CD4-positive, alpha-beta T cell (primary cell): ENCODE results near the gene PKD1L1. TPM values are rescaled to one million over a fixed set of nuclear protein-coding genes. Genes with fewer than 3 reads are reported as not detected.

Experiments
- ATAC-seq: fragments of 200-7000 bp; cut with Tn5 transposase; one replicate; pipeline ENCODE4 v1.10.0; 2022; ENCODE audit warnings: mild to moderate bottlenecking; ENCODE audit not compliant: poor library complexity
- CTCF ChIA-PET: fragments of 350-600 bp; sonication (Branson Sonifier 250); formaldehyde crosslinking; loops from one replicate; lab custom pipeline; 2021; ENCODE audit warnings: antibody characterized with exemption, inconsistent platforms; lab: Charles Lee
- POLR2A ChIA-PET: fragments of 350-600 bp; sonication (Branson Sonifier 250); formaldehyde crosslinking; loops from one replicate; lab custom pipeline; 2021; ENCODE audit warnings: antibody characterized with exemption, inconsistent platforms; lab: Charles Lee
- DNase-seq, 14 experiments: peaks; one replicate each; pipeline ENCODE4 v3.0.0-alpha.2; 2013 to 2020; ENCODE audit warnings: mixed read lengths in 2 of 14
- H3K27ac ChIP-seq, 2 donors: one replicate each; pipeline versions ENCODE4 v1.5.1 to v1.7.0; 2013; ENCODE audit warnings: low read length in 2 of 2, low read depth in 1 of 2, mild to moderate bottlenecking in 1 of 2
- H3K27me3 ChIP-seq, 2 experiments: 1 replicate in 1 of 2; 2 replicates in 1 of 2; pipeline versions ENCODE4 v1.6.1 to v1.7.0; 2013; ENCODE audit warnings: low read length in 2 of 2, control low read depth in 1 of 2, mild to moderate bottlenecking in 1 of 2, moderate library complexity in 1 of 2; ENCODE audit not compliant: insufficient read depth in 2 of 2, control insufficient read depth in 1 of 2
- H3K36me3 ChIP-seq: one replicate; pipeline ENCODE4 v1.6.1; 2013; ENCODE audit warnings: low read length, control low read depth; ENCODE audit not compliant: insufficient read depth
- H3K4me1 ChIP-seq: one replicate; pipeline ENCODE4 v1.6.1; 2013; ENCODE audit warnings: low read length, control low read depth; ENCODE audit not compliant: insufficient read depth
- H3K4me3 ChIP-seq: one replicate; pipeline ENCODE4 v1.5.1; 2013; ENCODE audit warnings: mild to moderate bottlenecking, low read length, moderate library complexity
- H3K9me3 ChIP-seq, 2 experiments: 1 replicate in 1 of 2; 2 replicates in 1 of 2; pipeline versions ENCODE4 v1.6.1 to v1.7.0; 2013; ENCODE audit warnings: low read length in 2 of 2, mild to moderate bottlenecking in 2 of 2, control low read depth in 1 of 2, moderate library complexity in 1 of 2; ENCODE audit not compliant: control insufficient read depth in 1 of 2, insufficient read depth in 1 of 2
- H3K27ac Mint-ChIP-seq: one replicate; pipeline ENCODE4 v1.8.0; 2020; ENCODE audit warnings: mixed read lengths
- H3K27me3 Mint-ChIP-seq: one replicate; pipeline ENCODE4 v1.8.0; 2021; ENCODE audit warnings: mixed read lengths
- H3K36me3 Mint-ChIP-seq: one replicate; pipeline ENCODE4 v1.8.0; 2021; ENCODE audit warnings: low read depth, mixed read lengths
- H3K4me1 Mint-ChIP-seq: one replicate; pipeline ENCODE4 v1.8.0; 2021; ENCODE audit warnings: low read depth, mixed read lengths
- H3K4me3 Mint-ChIP-seq: one replicate; pipeline ENCODE4 v1.8.0; 2020; ENCODE audit warnings: mild to moderate bottlenecking, mixed read lengths
- H3K9me3 Mint-ChIP-seq: one replicate; pipeline ENCODE4 v1.8.0; 2020; ENCODE audit warnings: mixed read lengths
- intact Hi-C, 2 experiments: fragments of 100-400 bp; cut with DNase I in 1 of 2; cut with micrococcal nuclease in 1 of 2; formaldehyde crosslinking; loops; one replicate each; pipeline versions ENCODE4 v1.15.1 to v1.9.0; 2023 to 2025; cut with DNase I, micrococcal nuclease
- total RNA-seq, 174 experiments: library from RNA in 2 of 174; stranded (reverse) in 2 of 174; gene quantifications; one replicate each; pipeline ENCODE4 v1.2.3 and lab custom pipeline; 2021 to 2026
- TF ChIP-seq, protein P1 (sequence below): fragments of 200-600 bp; IDR thresholded peaks from one replicate; pipeline ENCODE4 v1.8.0; 2022; ENCODE audit warnings: antibody characterized with exemption, mild to moderate bottlenecking

The PKD1L1 gene
- total RNA-seq, 2 experiments from 2014 or later = 0.20 to 0.25 TPM

DNA sequence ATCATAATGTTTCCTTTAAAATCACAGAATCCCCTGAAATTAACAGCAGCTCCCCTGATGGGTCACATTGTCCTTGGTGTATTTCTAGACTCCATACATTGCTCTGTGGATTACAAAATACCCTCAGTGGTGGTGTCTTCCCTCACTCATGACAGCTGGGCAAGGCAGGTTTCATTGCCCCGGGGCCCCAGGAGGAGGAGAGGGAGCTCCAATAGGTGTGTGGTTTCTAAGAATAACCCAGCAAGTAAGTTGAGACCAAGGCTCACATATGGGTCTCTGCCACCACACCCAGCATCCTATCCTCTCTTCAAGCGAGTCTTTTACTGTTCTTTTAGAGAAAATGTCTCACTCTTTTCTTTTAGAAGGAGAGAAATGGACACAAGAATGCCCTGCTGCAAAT lies 63.6 kb downstream of the PKD1L1 start:
- no peak for ATAC-seq
- ChIA-PET CTCF (no interaction called here), POLR2A (no interaction called here)
- no peak overlapping the region for H3K27ac ChIP-seq
- TF ChIP-seq, protein P1, sequence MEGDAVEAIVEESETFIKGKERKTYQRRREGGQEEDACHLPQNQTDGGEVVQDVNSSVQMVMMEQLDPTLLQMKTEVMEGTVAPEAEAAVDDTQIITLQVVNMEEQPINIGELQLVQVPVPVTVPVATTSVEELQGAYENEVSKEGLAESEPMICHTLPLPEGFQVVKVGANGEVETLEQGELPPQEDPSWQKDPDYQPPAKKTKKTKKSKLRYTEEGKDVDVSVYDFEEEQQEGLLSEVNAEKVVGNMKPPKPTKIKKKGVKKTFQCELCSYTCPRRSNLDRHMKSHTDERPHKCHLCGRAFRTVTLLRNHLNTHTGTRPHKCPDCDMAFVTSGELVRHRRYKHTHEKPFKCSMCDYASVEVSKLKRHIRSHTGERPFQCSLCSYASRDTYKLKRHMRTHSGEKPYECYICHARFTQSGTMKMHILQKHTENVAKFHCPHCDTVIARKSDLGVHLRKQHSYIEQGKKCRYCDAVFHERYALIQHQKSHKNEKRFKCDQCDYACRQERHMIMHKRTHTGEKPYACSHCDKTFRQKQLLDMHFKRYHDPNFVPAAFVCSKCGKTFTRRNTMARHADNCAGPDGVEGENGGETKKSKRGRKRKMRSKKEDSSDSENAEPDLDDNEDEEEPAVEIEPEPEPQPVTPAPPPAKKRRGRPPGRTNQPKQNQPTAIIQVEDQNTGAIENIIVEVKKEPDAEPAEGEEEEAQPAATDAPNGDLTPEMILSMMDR = no peak
- H3K4me3 ChIP-seq = no peak overlapping the region
- H3K36me3 ChIP-seq = no peaks in the 10 kb centered on the region
- no peaks in the 10 kb centered on the region for H3K27me3 ChIP-seq
- Mint-ChIP-seq H3K4me3 (no peak overlapping the region), H3K4me1 (no peaks in the 10 kb centered on the region), H3K27me3 (no peaks in the 10 kb centered on the region), H3K36me3 (no peaks in the 10 kb centered on the region), H3K9me3 (no peaks in the 10 kb centered on the region), H3K27ac (no peak overlapping the region)
- intact Hi-C loops = no loop called here
- no peaks in the 10 kb centered on the region for H3K9me3 ChIP-seq
- no peak for DNase-seq
- H3K4me1 ChIP-seq = no peaks in the 10 kb centered on the region

DNA sequence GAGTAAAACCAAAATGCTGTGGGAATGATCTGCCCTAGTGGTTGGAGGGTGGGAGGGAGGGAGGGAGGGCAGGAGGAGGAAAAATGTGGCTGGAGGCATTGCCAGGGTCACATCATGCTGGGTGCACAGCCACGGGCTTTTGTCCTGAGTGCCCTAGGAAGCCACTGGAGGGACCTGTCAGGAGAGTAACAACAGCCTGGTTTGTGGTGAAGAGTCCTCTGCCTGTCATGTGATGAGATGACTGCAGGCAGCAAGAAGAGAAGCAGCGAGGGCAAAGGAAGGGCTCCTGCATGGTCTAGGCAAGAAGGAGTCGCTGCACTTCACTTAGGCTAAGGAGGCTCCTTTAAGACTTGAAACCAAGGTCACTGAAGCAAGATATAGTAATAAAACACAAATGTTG lies 65.6 kb downstream of the PKD1L1 start:
- DNase-seq (no peak), ATAC-seq (no peak)
- Histone ChIP-seq H3K4me1 (no peaks in the 10 kb centered on the region), H3K9me3 (no peaks in the 10 kb centered on the region), H3K27ac (no peak overlapping the region), H3K36me3 (no peaks in the 10 kb centered on the region), H3K27me3 (no peaks in the 10 kb centered on the region), H3K4me3 (no peak overlapping the region)
- CTCF ChIA-PET = no interaction called here
- H3K36me3 Mint-ChIP-seq = no peaks in the 10 kb centered on the region
- no peak overlapping the region for H3K4me3 Mint-ChIP-seq
- TF ChIP-seq, protein P1 = no peak
- POLR2A ChIA-PET = no interaction called here
- H3K27me3 Mint-ChIP-seq = no peaks in the 10 kb centered on the region
- H3K4me1 Mint-ChIP-seq = no peaks in the 10 kb centered on the region
- H3K9me3 Mint-ChIP-seq = no peaks in the 10 kb centered on the region
- H3K27ac Mint-ChIP-seq = no peak overlapping the region
- intact Hi-C loops = no loop called here

DNA sequence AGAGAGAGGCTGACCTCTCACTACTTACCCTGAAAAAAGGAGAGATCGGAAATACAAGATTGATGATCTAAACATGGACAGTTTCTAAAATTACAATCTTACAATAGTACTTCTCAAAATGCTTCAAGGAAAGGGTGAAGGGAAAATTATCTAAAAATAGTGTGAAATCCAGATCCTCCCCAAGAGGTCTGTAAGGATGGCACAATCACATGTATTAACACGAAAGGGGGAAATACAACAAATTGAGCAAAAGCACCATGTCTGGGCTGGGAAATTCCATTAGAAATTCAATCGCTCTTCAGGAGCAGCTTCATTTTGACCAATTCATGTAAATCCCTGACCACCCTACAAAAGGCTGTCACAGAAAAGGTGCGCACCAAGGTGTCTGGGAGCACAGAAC lies 67.0 kb downstream of the PKD1L1 start:
- Histone ChIP-seq H3K27ac (no peak overlapping the region), H3K36me3 (no peaks in the 10 kb centered on the region), H3K9me3 (no peaks in the 10 kb centered on the region), H3K27me3 (no peaks in the 10 kb centered on the region), H3K4me3 (no peak overlapping the region), H3K4me1 (no peaks in the 10 kb centered on the region)
- TF ChIP-seq, protein P1 = no peak
- H3K4me3 Mint-ChIP-seq = no peak overlapping the region
- ATAC-seq = no peak
- ChIA-PET CTCF (no interaction called here), POLR2A (no interaction called here)
- intact Hi-C loops = no loop called here
- H3K9me3 Mint-ChIP-seq = no peaks in the 10 kb centered on the region
- no peaks in the 10 kb centered on the region for H3K36me3 Mint-ChIP-seq
- H3K4me1 Mint-ChIP-seq = no peaks in the 10 kb centered on the region
- no peaks in the 10 kb centered on the region for H3K27me3 Mint-ChIP-seq
- H3K27ac Mint-ChIP-seq = no peak overlapping the region
- DNase-seq = no peak
